AG10803 (cell line): Measurements from ENCODE around the gene WWOX.

Experiments
- DNase-seq: peaks from one replicate; pipeline ENCODE4 v3.0.0; 2010; ENCODE audit warnings: low read depth
- H3K4me3 ChIP-seq: 2 replicates; pipeline ENCODE4 v1.5.1; 2011; ENCODE audit warnings: mild to moderate bottlenecking, low read length, control low read depth
- TF ChIP-seq, protein P1 (sequence below): conservative IDR thresholded peaks from 2 replicates; pipeline ENCODE4 v1.5.1; 2011; ENCODE audit warnings: mild to moderate bottlenecking, low read length, control low read depth, inconsistent platforms

The WWOX gene

DNA sequence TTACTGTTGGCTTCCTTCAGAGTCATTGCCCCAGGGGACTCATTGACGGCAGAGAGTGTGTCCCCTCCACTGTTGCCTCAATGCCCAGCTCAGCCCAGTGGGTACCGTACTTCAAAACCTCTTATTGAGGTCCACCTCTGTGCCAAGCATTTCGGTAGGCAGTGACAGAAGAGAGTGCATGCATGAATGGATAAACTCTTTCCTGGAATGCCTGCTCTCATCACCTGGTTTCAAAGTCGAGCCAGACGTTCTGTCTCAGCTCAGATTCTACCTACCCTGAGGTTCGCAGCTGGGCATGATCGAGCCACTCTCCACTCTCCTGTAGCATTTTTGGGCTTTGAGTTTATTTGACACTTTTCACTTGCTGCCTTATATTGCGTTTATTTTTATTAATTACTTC lies 854.1 kb downstream of the WWOX start:
- DNase-seq = no peak
- TF ChIP-seq, protein P1, sequence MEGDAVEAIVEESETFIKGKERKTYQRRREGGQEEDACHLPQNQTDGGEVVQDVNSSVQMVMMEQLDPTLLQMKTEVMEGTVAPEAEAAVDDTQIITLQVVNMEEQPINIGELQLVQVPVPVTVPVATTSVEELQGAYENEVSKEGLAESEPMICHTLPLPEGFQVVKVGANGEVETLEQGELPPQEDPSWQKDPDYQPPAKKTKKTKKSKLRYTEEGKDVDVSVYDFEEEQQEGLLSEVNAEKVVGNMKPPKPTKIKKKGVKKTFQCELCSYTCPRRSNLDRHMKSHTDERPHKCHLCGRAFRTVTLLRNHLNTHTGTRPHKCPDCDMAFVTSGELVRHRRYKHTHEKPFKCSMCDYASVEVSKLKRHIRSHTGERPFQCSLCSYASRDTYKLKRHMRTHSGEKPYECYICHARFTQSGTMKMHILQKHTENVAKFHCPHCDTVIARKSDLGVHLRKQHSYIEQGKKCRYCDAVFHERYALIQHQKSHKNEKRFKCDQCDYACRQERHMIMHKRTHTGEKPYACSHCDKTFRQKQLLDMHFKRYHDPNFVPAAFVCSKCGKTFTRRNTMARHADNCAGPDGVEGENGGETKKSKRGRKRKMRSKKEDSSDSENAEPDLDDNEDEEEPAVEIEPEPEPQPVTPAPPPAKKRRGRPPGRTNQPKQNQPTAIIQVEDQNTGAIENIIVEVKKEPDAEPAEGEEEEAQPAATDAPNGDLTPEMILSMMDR = no peak
- H3K4me3 ChIP-seq = no peak overlapping the region

GRCh38 chr16:78955206-78955605 lies 855.8 kb downstream of the WWOX start:
- TF ChIP-seq, protein P1 = no peak
- no peak overlapping the region for H3K4me3 ChIP-seq
- DNase-seq = no peak

GRCh38 chr16:78956859-78957258 lies 857.4 kb downstream of the WWOX start:
- no peak overlapping the region for H3K4me3 ChIP-seq
- no peak for DNase-seq
- TF ChIP-seq, protein P1 = no peak

DNA sequence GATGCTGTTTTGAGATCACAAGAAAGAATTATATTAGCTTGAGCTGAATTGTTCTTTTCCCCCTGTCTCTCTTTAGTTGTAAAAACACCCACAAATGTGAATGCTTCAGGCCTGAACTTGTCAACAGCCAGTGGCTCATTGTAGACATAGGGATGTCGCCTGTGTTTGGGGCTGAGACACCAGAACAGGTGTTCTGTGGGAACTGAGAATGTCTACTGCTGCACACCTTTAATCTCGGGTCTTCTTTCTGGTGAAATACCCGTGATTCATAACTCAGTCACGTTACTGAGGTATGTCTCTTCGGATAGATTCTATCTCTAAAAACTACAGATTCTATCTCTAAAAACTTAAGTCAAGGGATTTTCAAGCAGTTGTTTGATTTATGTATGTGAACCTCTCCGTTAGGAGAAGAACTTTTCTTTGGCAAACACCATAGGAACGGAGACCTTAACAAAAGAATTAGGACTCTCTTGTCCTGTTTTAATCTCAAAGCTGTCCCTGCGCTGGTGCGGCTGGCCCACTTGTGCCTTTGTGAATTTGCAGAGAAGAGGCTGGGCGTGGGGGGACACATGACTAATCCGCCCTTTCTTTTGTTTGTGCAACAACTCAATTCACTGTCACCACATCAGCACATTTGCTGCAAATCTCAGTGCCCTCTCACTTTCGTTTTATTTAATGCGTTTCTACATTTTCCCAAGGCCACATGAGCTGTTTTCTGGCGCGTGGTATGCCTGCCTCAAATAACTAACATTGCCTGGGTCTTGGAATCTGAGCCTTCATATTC lies 858.1 kb downstream of the WWOX start:
- TF ChIP-seq, protein P1 = no peak
- no peak overlapping the region for H3K4me3 ChIP-seq
- DNase-seq = no peak

DNA sequence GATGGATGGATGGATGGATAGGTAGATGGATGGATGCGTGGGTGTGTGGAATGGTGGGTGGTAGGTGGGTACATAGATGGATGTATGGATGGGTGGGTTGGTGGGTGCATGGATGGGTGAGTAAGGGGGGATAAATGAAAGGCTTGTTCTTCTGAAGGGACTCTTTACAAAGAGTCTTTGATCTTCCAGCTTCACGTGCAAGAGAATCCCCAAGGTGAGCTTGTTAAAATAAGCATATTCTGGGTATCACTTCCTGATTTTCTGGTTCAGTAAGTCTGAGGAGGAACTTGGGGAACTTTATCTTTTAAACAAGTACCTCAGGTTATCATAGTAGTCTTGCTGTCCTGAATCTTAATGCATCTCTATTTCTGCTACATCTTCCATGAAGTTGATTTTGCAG lies 862.0 kb downstream of the WWOX start:
- TF ChIP-seq, protein P1 = no peak
- H3K4me3 ChIP-seq = no peak overlapping the region
- no peak for DNase-seq

DNA sequence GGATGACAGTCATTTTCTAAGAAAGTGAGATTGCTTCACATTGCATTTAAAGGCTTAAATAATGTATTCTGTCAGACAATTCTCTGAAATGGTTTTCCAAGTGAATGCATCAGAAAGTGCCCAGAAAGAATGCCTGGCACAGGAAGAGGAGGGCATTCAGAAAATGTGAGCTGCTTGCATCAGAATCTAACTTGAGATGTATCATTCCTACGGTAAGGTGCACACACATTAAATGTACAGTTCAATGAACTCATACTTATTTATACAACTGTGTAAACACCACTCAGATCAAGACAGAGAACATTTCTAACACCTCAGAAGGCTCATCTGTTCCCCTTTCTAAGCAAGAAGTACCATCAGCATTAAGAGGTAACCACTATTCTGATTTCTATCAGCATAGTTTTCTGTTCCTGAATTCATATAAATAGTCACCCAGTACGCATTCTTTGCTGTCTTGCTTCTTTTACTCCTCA lies 863.0 kb downstream of the WWOX start:
- TF ChIP-seq, protein P1 = no peak
- no peak for DNase-seq
- no peak overlapping the region for H3K4me3 ChIP-seq

DNA sequence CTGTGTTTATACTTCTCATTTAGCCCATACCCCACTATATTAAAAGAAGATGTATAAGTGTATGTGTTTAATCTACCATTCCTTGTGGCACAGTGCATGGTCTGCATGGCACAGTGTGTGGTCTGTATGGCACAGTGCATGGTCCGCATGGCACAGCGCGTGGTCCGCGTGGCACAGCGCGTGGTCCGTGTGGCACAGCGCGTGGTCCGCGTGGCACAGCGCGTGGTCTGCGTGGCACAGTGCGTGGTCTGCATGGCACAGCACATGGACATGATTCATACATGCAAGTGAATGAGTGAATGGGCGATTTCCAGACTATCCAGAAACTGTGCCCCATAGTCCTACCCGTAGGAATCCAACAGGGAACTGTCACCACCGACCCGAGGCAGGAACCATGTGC lies 868.5 kb downstream of the WWOX start:
- no peak overlapping the region for H3K4me3 ChIP-seq
- TF ChIP-seq, protein P1 = no peak
- DNase-seq = no peak
